Measurements from ENCODE around the gene CIDEA.
A peak's percentile ranks its signal among the peaks of the same experiment; 100 is the strongest.
"Not testable (repeated sequence)": the region's sequence is repeated elsewhere in the genome, so short reads cannot be mapped to it uniquely, and the experiment has no call there.

The CIDEA gene

GRCh38 chr18:12242658-12243260, 11.4 kb upstream of the CIDEA start:
- DNase-seq: no peak

GRCh38 chr18:12243272-12243671, 10.9 kb upstream of the CIDEA start:
- DNase-seq: not testable (repeated sequence)

GRCh38 chr18:12245793-12246135, 8.4 kb upstream of the CIDEA start:
- no peak for DNase-seq

- no peak for DNase-seq
Observed at GRCh38 chr18:12246849-12247808, 7.0 kb upstream of the CIDEA start.

GRCh38 chr18:12247946-12248345, 6.2 kb upstream of the CIDEA start:
- DNase-seq: no peak

- no peak for DNase-seq
Observed at GRCh38 chr18:12248926-12249720, 5.0 kb upstream of the CIDEA start.

- DNase-seq: no peak
Observed at GRCh38 chr18:12251311-12251710, 2.9 kb upstream of the CIDEA start.

GRCh38 chr18:12252061-12252460, 2.1 kb upstream of the CIDEA start:
- no peak for DNase-seq

GRCh38 chr18:12253027-12253426, 1.1 kb upstream of the CIDEA start:
- no peak for DNase-seq

- no peak for DNase-seq
Observed at GRCh38 chr18:12253663-12254135, 462 bp upstream of the CIDEA start.

GRCh38 chr18:12254820-12255511, 805 bp downstream of the CIDEA start:
- no peak for DNase-seq

- DNase-seq: no peak
Observed at GRCh38 chr18:12255626-12256026, 1.5 kb downstream of the CIDEA start.

- DNase-seq: no peak
Observed at GRCh38 chr18:12256951-12257350, 2.8 kb downstream of the CIDEA start.

GRCh38 chr18:12257996-12258718, 4.0 kb downstream of the CIDEA start:
- no peak for DNase-seq

GRCh38 chr18:12258719-12259705, 4.9 kb downstream of the CIDEA start:
- no peak for DNase-seq

GRCh38 chr18:12262748-12263147, 8.6 kb downstream of the CIDEA start:
- DNase-seq: no peak

GRCh38 chr18:12264864-12265263, 10.7 kb downstream of the CIDEA start:
- DNase-seq: no peak

GRCh38 chr18:12271376-12272235, 17.4 kb downstream of the CIDEA start:
- peak; percentile 20 for DNase-seq

- no peak for DNase-seq
Observed at GRCh38 chr18:12274793-12275192, 20.6 kb downstream of the CIDEA start.
